Activated T-cell treated with anti-CD3 and anti-CD28 coated beads, Interleukin-2, amount 50 U/mL, for 1 hour (primary cell): ENCODE measurements around the gene KLHL25.

Experiments
- DNase-seq: peaks from one replicate; pipeline ENCODE4 v3.0.0-alpha.2; 2020

KLHL25 gene

GRCh38 chr15:85711580-85712192 is 83.0 kb downstream of the KLHL25 start:
- no peak for DNase-seq

GRCh38 chr15:85710340-85710842 is 84.3 kb downstream of the KLHL25 start:
- DNase-seq: no peak
